ENCODE data around the gene BARX2.

Gene BARX2

DNA sequence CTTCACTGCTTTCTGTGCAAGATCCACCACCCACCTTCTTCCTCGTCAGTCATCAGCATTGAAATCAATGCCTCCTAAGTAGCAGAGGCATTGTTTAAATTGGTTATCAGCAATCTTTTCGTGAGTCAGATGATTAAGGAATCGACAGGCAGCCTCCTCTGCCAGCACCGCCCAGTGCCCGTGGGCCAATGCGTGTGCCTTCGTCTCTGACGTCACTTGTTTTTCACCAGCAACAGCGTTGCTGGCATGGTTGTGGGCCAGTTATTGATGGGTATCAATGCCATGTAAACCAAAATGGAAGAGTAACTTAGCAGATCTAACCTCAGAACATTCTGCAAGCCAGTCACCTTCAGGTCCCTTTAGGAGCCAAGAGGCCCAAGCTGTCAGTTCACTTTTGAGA lies 69.6 kb downstream of the BARX2 start:
- TF ChIP-seq CEBPB (IDR thresholded peaks at IDR 0.05) (no peak), FOXM1 (IDR thresholded peaks at IDR 0.05; ENCODE audit: borderline replicate concordance, low read depth) (no peak), TEAD4 (IDR thresholded peaks at IDR 0.05) (no peak), TCF12 (IDR thresholded peaks at IDR 0.05; ENCODE audit: low read depth) (no peak), RAD21 (IDR thresholded peaks at IDR 0.05; ENCODE audit: low read depth) (no peak), NFIC (IDR thresholded peaks at IDR 0.05) (no peak), TAF1 (IDR thresholded peaks at IDR 0.05; ENCODE audit: low read depth) (no peak)
- TF ChIP-seq, protein P1, sequence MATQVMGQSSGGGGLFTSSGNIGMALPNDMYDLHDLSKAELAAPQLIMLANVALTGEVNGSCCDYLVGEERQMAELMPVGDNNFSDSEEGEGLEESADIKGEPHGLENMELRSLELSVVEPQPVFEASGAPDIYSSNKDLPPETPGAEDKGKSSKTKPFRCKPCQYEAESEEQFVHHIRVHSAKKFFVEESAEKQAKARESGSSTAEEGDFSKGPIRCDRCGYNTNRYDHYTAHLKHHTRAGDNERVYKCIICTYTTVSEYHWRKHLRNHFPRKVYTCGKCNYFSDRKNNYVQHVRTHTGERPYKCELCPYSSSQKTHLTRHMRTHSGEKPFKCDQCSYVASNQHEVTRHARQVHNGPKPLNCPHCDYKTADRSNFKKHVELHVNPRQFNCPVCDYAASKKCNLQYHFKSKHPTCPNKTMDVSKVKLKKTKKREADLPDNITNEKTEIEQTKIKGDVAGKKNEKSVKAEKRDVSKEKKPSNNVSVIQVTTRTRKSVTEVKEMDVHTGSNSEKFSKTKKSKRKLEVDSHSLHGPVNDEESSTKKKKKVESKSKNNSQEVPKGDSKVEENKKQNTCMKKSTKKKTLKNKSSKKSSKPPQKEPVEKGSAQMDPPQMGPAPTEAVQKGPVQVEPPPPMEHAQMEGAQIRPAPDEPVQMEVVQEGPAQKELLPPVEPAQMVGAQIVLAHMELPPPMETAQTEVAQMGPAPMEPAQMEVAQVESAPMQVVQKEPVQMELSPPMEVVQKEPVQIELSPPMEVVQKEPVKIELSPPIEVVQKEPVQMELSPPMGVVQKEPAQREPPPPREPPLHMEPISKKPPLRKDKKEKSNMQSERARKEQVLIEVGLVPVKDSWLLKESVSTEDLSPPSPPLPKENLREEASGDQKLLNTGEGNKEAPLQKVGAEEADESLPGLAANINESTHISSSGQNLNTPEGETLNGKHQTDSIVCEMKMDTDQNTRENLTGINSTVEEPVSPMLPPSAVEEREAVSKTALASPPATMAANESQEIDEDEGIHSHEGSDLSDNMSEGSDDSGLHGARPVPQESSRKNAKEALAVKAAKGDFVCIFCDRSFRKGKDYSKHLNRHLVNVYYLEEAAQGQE (IDR thresholded peaks at IDR 0.05; ENCODE audit: low read depth), result no peak

GRCh38 chr11:129446572-129446971 lies 70.9 kb downstream of the BARX2 start:
- TF ChIP-seq FOXM1 (IDR thresholded peaks at IDR 0.05; ENCODE audit: borderline replicate concordance, low read depth), result no peak
- TF ChIP-seq EP300 (IDR thresholded peaks at IDR 0.05; ENCODE audit: borderline replicate concordance), result no peak
- TF ChIP-seq USF1 (IDR thresholded peaks at IDR 0.05), result no peak
- TF ChIP-seq YY1 (IDR thresholded peaks at IDR 0.05; ENCODE audit: low read depth), result no peak
- TF ChIP-seq MAX (IDR thresholded peaks at IDR 0.05), result no peak
- no peak for TF ChIP-seq RAD21 (IDR thresholded peaks at IDR 0.05; ENCODE audit: low read depth)
- TF ChIP-seq, protein P1 (IDR thresholded peaks at IDR 0.05; ENCODE audit: low read depth), result no peak
- no peak for TF ChIP-seq TEAD4 (IDR thresholded peaks at IDR 0.05)
- TF ChIP-seq TCF12 (IDR thresholded peaks at IDR 0.05; ENCODE audit: low read depth), result no peak
- TF ChIP-seq EGR1 (IDR thresholded peaks at IDR 0.05), result no peak
- TF ChIP-seq CREB1 (IDR thresholded peaks at IDR 0.05; ENCODE audit: low read depth), result no peak
- no peak for TF ChIP-seq NFIC (IDR thresholded peaks at IDR 0.05)
- no peak for TF ChIP-seq ZBTB7A (IDR thresholded peaks at IDR 0.05; ENCODE audit: low read depth)
- TF ChIP-seq TAF1 (IDR thresholded peaks at IDR 0.05; ENCODE audit: low read depth), result no peak
- TF ChIP-seq CEBPB (IDR thresholded peaks at IDR 0.05), result no peak

DNA sequence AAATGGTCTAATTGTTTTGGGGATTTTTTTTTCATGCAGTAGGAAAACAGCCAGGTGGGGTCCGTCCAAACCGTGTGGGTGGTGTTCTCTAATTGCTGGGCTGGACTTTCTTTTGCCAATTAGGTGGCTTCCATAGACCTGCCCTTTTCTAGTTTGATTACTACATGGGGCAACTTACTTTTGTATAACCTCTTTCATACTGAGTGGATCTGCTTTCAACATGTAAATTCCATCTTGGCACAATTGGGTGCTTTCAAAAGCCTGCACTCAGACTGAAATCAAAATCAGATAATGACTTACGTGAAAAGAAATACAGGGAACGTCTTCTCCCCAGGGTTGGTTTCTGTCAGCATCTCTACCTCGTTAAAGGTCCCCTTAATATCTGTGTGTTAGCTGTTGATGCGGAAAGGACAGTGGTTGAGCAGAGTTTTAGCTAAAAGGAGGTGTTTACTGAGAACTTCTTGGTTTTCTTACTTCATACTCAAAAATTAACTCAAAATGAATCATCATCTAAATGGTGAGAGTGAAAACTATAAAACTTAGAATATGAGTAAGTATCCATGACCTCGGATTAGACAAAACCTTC lies 72.1 kb downstream of the BARX2 start:
- TF ChIP-seq YY1 (IDR thresholded peaks at IDR 0.05; ENCODE audit: low read depth) (no peak), TAF1 (IDR thresholded peaks at IDR 0.05; ENCODE audit: low read depth) (no peak), NFIC (IDR thresholded peaks at IDR 0.05) (no peak), FOXM1 (IDR thresholded peaks at IDR 0.05; ENCODE audit: borderline replicate concordance, low read depth) (no peak), RAD21 (IDR thresholded peaks at IDR 0.05; ENCODE audit: low read depth) (no peak), EGR1 (IDR thresholded peaks at IDR 0.05) (no peak), USF1 (IDR thresholded peaks at IDR 0.05) (no peak), TCF12 (IDR thresholded peaks at IDR 0.05; ENCODE audit: low read depth) (no peak), CREB1 (IDR thresholded peaks at IDR 0.05; ENCODE audit: low read depth) (no peak), EP300 (IDR thresholded peaks at IDR 0.05; ENCODE audit: borderline replicate concordance) (no peak), TEAD4 (IDR thresholded peaks at IDR 0.05) (no peak), ZBTB7A (IDR thresholded peaks at IDR 0.05; ENCODE audit: low read depth) (no peak), CEBPB (IDR thresholded peaks at IDR 0.05) (no peak), MAX (IDR thresholded peaks at IDR 0.05) (no peak)
- TF ChIP-seq, protein P1 (IDR thresholded peaks at IDR 0.05; ENCODE audit: low read depth), result no peak

- no peak for TF ChIP-seq CEBPB (IDR thresholded peaks at IDR 0.05)
These were observed 75.9 kb downstream of the BARX2 start for GRCh38 chr11:129451524-129451923.

Measured in Ishikawa (cell line).